ENCODE measurements around the gene MOCOS.

Gene MOCOS

DNA sequence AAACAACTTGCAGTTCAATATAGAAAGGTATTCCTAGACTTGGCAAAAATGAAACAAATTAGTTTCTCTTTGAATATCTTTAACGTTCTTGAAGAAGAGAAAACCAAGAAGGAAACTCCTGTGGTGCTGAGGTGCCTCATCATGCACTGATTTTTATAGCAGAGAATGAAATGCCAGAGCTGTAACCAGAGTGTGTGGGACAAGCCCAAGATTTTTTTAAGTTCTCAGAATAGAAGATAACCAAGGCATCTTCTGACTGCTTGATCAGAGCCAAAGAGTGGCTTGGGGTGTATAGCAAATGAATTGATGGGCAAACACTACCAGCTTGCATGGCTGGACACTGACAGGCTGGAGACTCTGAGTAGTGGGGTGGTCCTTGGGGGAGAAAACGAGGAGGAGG, 118.1 kb downstream of the MOCOS start:
- DNase-seq (ENCODE audit: low spot score), result no peak

DNA sequence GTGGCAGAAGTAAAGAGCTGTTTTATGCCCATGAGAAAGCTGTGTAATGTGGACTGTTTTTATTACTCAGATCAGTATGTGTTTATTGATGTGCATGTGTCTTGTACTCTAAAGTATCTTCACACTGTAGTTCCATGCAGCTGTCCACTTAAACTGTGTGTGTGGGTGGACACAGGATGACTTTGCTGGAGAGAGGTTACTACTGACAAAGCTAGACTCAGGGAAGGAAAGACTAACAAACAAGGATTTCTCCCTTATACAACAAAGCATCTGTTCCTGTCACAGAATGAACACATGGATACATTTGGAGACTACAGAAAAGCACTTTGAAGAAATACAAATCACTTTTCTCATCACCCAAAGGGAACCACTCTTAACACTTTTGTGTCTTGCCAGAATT, 120.2 kb downstream of the MOCOS start:
- no peak for DNase-seq (ENCODE audit: low spot score)

DNA sequence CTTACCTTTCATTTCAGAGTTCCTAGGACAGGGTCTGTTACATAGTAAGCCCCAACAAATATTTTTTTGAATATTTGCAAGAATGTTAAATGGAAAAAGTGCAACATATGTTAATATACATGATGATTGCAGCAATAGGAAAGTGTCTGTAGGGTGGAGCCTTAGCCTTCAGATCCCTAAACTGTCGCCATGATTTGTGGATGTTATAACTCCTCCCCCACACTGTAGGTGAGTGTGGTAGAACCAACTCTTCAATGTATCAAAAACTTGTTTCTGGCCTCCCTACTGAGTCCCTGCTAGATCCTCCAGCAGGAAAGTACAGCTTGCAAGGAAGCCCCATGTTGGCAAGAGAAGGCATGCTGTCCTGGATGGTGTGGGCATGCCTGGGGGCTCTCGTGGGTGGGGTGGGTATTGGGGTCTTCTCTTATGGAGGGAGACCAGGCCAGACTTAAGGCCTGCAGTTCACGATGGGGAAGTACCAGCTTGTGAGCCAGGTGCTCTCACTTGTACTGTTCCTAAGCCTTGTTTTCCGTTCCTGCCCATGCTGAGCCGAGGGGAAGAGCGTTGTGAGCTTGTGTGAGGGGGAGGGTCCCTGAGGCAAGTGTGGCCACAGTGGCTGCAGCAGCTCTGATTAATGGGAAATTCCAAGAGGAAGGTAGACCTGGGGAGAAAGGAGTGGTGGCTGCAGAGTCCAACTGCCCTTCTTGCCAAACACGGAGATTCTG, 121.6 kb downstream of the MOCOS start:
- no peak for DNase-seq (ENCODE audit: low spot score)

DNA sequence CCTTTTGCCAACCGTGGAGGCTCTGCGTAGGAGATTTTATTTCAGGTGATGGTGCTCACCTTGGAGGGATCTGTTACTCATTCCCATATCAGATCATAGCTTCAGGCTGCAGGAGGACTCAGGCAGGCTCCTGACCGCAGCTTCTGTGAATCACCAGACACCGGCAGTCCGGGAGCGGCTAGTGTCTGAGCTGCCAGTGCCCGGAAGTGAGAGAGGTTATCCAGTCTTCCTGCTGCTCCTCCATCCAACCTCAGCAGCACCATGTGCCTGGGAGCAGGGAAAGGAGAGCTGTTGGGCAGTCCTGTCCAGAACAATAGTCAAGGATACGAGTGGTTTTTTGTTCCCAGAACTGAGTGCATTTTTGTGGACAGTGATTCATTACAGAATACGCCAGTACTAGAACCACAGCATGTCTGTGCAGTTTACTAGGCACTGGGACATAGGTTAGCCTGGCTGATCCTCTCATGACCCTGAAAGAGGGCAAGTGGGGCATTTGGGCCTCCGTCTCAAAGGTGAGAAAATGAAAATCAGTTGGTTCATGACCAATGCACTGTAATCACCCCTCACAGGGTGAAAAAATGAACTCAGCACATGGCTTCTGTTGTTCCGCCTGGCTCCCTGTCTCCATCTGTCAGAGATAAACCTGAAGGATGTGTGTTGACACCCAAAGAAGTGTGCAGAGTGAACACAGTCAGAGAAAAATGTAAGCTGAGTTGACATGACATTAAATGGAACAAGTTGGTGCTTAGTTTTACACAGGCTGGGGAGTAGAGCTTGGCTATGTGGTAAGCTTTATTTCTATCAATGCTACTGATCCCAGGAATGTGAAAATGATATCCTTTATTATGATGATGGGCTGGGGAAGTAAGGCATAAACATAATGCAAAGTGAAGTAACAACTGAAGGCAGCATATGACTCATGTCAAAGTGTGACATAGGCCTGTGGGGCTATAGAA, 122.4 kb downstream of the MOCOS start:
- DNase-seq (ENCODE audit: low spot score), result no peak

DNA sequence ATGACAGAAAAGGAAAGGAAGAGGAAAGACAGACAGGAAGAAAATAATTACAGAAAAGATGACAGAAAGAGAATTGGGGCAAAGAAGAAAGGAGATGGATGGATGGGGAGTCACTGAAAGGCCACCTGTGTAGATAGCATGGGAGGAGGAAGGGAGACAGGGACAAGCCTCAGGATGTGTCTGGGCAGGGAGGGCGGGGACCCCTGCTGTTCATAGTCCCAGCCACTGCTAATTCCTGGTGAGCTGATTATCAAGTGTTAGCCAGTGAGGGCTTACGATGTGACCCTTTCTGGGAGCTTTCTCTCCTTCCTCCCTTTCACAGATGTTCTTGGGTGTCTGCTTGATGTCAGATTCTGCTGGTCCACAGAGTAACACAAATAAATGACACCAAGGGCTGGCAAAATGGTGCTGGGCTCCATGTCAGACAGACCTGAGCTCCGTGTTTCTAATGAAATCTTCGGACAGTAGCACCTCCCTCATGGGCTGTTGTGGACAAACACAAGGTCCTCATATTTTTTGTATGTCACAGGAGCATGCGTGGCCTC, 123.8 kb downstream of the MOCOS start:
- no peak for DNase-seq (ENCODE audit: low spot score)

DNA sequence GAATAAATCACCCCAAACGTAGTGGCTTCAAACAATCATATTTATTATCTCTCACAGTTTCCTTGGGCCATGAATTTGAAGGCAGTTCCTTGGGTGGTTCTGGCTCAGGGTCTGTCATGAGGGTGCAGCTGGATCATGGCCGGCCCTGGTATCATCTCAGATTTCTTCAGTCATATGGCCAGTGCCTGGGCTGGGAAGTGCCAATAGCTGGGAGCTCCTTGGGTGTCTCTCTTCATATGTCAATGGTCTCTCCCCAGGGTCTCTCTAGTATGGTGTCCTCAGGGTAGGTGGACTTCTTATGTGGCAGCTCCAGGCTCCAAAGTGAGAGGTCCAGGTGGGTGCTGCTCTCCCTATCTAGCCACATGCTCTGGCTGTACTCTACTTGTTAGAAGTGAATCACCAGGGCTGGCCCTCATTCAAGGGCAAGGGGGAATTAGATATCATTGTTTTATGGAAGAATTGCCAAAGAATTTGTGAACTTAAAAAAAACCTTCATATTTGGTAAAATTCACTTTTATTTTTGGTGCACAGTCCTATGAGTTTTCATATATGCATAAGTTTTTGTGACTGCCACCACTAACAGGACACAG, 125.6 kb downstream of the MOCOS start:
- DNase-seq (ENCODE audit: low spot score), result no peak

DNA sequence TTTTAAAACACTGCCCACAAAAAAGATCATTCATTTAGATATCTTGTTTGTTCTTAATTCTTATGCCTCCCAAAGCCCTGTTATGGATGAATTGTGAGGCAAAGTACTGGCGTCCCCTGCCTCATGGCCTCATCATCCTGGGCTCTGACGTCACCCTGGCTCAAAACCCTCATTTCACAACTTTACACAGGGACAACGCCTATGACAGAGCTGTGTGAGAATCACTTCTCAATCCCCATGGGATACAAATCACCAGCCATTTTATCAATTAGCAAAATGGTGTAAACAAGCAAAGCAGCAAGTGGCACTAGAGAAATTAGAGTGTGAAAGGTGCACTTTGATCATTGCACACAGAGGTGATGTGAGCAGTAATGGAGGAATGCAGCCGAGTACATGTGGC, 126.8 kb downstream of the MOCOS start:
- no peak for DNase-seq (ENCODE audit: low spot score)

DNA sequence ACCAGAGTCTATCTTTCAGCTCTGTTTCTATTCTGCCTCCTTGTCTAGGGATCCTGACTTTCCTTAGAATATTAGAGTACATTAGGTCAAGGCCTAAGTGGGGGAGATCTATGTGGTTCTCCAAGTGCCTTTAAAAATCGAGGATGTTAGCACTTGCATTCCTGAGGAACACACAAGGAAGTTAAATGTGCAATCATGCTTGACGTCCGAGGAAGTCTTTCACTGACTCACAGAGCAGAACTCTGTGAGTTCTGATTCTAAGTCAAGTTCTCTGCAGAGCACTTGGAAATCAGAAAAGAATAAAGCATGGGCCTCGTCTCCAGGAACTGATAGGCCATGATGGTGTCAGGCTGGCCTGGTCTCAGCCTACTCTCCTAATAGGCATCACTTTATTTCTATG, 127.5 kb downstream of the MOCOS start:
- no peak for DNase-seq (ENCODE audit: low spot score)

DNA sequence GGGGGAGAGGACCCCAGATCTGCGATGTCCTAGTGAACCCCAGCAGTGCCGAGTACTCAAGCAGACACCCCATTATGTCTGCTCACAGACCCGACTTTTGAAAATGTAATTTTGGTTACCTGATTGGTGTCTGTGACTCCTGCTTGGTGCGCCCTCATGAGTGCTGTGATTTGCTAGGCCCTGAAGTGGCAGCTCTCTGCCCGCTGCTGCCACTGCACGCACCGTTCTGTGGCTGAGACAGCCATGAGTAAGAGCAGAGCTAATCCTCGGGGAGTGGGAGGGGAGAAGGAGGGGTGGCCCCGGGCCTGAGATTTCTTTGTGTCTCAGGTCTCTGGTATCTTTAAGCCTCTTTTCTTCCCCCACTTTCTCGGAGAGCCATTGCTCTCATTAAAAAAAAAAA, 128.4 kb downstream of the MOCOS start:
- DNase-seq (ENCODE audit: low spot score), result no peak

DNA sequence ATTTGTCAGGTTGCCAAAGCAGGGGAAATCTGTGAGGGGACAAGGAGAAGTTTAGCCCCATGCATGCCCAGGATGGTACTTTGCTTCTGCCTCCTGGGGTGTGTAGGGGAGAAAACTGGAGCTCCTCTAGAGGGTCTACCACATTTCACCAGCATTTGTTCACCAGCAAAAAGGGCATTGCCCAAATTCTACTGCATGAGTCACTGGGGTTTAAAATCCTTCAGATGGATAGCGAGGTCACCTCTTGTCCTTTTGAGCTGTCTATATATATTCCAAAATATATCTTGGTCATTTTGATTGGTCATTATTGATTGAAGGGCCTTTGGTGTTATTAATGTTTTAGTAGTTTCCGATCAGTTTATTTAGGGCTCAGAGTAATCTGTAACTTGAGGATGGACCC, 128.9 kb downstream of the MOCOS start:
- no peak for DNase-seq (ENCODE audit: low spot score)

All from pons (tissue), 1 donor.